ENCODE results near the gene RALGAPA2.

The RALGAPA2 gene

DNA sequence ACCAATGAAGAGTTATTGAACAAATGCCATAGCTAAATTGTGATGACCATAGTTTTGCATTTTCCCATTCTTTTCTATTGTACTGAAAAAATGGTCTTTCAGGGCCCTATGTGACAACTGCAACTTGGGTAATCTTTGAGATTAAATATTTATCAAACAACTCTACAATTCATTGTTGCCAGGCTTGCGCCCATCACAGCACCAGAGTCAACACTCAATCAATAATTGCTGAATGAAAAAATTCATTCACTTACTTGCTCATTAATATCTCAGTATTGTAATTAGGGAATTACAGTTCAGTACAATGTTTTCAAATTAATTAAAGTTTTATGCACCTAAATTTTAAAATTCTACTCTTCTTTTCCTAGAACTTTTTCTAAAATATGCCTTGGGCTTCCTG lies 7.7 kb upstream of the RALGAPA2 start:
- DNase-seq: no peak

DNA sequence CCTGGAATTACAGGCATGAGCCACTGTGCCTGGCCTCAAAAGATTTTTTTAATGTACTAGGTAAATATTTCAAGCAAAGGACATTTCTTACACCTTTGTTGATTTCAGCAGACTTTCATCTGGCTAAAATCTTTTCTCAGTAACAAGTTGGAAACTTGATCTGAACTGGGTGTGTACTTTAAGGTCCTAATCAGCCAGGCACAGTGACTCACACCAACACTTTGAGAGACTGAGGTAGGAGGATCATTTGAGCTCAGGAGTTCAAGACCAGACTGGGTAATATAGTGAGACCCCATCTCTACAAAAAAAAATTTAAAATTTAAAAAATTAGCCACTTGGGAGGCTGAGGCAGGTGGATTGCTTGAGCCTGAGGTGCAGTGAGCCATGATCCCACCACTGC lies 7.0 kb upstream of the RALGAPA2 start:
- no peak for DNase-seq

DNA sequence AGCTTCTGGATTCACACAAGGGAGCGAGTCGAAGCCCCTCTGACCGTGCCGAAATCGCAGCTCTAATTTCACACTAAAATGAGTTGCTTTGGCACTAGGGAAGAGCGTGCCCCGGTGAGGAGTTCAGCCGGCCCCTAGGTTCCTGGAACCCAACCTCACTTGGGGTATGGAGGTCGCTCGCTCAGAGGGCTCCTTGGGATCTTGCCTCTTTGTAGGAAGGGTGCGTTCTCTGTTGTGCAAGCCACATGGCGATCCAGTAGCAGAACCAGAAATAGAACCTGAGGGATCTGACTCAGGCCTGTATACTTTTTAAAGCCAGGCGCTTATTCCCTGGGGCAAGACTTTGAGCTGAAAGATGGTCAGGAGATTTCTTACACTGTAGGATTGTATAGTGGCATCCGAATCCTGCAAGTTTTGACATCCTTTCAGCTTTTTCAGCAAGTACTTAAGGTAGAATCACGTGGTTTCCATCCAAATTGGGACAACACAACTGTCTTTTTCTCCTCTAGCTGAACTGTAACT lies 861 bp upstream of the RALGAPA2 start:
- DNase-seq: no peak

DNA sequence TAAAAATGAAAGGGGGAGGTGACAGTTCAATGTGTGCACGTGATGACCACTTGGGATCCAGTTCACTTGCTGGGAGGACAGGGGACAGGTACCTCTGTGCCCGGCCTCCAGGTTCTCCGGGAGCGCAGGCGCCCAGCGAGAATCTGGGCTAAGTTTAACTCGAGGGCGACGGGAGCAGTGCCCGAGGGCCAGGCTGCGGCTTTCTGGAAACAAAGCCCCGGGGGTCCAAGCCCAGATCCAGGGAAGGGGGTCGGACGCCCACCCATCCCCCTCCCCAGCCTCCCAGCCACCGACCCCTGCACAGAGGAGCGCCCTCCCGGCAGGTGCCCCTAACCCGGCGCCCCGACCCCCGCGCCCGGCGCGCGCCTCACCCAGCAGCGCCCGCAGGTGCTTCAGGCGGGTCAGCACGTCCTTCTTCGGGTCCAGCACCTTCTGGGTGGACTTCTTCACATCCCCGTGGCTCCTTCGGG lies 405 bp downstream of the RALGAPA2 start:
- peak; percentile 13 to 16 for DNase-seq

DNA sequence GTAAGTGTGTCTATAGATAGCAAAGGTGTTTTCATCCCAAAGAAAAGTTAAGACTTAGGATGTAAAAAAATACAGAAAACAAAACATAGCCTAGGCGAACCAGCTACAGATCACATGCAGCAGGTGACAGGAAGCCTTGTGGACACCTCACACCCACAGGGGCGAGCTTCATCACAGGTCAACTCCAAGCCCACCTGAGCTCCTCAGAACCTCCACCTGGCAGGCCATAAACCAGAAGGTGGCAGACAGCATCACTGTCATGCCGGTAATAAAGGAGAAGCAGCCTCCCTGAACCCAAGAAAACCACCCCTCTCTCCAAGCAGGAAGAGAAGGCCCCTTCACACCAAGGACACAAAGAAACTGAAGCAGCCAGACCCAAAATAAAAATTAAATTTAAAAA lies 1.0 kb downstream of the RALGAPA2 start:
- peak; percentile 9 to 12 for DNase-seq

DNA sequence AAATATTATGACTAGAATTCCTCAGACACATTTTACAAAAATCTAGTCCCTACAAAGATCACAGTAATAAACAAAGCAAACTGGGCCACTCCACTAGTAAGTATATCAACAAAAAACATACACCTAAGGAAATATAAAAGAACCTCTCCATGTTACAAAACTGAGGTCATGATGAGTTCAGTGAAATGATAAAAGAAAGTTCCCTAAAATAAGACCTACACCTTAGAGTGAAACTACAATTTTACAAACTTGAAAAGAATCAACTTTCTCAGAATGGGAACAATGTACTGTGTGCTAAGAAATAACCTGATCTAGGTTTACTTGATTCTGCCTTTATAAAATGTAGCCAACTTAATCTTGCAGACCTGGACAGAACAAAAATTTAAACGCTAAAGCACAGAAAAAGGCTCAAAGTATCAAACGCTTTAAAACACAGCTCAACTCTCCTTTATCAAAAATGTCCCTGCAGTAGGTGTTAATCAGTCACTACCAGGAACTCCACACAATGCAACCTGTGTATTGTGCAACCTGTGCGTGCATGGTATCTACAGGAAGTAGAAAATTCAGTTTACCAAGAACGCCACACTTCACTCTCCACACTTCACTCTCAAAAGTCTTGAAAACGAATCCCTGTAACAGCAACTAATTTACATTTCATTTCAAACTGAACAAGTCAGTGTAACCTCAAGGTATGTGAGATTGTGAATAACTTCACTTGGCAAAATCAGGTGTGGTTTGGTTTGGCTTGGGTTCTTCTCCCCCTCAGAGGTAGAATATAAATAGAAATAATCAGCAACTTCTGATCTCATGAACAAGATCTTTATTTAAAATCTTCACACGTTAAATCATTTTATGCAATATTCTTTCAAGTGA lies 1.8 kb downstream of the RALGAPA2 start:
- peak in 1 of 2 experiments; percentile 12 for DNase-seq

DNA sequence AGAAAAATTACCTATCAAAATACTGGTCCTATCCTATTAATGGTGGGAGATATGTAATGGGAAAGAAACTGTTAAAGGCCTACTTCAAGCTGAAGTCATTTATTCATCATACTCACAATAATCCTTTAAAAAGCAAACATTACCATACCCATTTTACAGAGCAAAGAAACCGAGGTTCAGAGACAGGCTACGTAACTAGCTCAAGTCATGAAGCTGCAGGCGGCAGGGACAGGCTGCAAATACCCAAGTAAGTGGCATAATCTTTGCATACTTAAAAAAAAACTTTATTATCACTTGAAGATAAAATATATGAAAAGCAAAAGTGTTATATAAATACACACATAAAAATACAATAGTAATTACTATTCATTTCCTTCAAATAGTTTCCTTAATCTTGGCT lies 2.6 kb downstream of the RALGAPA2 start:
- no peak for DNase-seq

DNA sequence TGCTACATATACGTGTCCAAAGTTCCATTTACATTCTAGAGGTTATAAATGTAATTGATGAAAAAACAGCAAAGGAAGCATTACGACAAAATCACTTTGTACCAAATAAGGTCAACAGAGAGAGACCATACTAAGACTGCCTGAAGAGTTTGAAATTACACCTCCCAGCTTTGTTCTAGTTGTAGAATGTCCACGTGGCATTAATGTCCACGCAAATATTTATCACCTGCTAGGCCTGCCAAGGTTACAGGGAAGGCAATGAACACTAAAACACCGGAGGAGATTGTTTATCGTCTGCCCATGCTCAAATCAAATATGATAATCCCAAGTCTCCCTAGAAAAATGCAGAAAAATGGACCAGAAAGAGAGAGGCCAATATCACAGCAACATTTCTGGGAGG lies 6.2 kb downstream of the RALGAPA2 start:
- DNase-seq: no peak

DNA sequence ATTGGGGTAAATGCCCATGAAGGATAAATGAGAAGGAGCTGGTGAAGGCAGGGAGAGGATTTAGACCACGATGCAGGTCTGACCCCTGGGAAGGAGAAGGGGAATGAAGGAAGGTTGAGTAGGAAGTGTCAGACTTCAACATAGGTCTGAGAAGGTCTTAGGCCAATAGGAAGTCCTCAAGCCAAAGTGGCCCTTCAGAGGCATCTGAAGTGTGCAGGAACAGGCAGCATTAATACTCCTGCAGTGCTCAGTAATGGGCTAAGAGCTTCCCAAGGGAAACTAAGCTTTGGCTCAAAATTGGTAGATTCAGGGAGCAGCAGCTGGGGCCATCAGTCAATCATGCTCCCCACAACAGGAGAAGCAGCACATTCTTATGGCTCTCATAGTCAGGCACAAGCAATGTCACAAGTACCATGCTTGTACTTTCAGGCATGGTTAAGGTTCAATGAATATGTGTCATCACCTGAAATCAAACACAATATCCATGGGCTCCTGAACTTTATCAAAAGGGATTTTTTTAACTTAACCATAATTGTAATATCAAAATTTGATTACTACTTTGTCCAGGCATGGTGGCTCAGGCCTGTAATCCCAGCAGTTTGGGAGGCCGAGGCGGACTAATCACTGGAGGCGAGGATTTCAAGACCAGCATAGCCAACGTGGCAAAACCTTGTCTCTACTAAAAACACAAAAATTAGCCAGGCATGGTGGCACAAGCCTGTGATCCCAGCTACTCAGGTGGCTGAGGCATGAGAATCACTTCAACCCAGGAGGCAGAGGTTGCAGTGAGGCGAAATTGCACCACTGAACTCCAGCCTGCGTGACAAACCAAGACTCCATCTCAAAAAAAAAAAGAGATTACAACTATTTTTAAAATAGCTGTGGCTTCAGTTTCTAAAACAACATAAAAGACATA lies 9.9 kb downstream of the RALGAPA2 start:
- no peak for DNase-seq

DNA sequence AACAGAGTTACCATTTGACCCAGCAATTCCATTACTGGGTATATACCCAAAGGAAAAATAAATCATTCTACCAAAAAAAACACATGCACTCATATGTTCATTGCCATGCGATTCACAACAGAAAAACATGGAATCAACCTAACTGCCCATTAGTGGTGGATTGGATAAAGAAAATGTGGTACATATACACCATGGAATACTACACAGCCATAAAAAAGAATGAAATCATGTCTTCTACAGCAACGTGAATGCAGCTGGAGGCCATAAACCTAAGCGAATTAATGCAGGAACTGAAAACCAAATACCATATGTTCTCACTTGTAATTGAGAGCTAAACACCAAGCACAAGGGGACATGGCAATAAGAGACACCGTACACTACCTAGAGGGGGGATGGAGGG lies 12.5 kb downstream of the RALGAPA2 start:
- DNase-seq: no peak

DNA sequence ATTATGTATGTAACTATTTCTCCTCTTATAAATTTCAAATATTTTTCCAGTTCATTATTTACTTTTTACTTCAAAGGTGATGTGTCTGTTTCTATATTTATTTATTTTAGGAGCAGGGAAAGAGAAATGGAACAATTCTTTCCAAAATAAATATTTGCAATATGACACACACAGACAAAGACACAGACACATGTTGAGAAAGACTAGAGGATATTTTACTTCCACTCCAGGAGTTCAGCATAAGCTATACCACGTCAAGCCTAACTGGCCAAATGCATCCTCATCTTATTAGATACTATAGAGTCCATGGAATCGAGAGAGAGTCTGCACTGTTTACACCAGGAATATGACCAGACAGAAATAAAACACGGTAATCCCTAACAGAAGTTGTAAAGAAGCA lies 13.3 kb downstream of the RALGAPA2 start:
- no peak for DNase-seq

DNA sequence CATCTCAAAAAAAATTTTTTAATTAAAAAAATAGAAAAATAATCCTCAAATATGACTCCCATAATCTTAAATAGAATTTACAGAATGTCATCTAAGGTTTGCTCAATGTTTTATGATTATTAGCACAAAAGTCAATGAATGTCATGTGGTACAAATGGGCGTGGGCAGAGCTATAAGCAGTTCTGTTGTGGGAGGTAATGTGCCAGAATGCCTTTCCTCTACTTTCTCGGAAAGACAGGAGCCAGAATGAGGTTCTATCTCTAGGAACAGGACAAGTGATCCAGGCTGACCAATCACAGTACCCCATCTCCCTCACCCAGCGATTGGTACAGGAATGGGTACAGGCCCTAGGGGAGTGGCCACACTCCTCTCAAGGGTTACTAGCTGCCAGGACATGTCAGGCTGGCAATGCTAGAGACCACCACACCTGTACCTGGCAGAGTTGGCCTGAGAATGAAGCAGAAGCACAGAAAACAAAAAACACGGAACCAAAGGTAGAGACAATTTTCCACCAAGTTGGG lies 15.1 kb downstream of the RALGAPA2 start:
- no peak for DNase-seq

DNA sequence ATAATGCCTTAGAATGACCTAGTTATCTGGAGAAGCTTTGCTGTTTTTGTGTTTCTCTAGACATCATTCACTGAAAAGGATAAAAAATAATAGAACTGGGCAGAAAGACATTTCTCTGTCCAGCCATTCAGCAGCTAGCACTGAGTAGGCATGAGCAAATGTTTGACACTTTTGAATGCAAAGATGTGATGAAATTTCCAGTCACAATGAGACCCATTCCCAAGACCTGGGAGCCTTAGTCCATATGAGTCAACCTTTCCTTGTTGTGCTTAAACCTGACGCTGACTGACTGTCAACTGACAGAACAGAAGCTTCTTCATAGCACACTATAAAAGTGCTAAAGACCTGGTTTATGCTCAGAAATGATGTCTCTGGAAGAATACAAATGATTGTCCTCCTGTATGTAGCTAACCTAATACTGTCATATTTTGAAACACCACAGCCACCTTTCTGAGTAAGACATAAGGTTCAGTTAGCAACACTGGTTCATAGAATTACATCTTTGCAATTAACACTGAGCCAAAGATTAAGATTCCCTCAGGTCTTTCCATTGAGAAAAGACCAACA lies 17.1 kb downstream of the RALGAPA2 start:
- DNase-seq: no peak

DNA sequence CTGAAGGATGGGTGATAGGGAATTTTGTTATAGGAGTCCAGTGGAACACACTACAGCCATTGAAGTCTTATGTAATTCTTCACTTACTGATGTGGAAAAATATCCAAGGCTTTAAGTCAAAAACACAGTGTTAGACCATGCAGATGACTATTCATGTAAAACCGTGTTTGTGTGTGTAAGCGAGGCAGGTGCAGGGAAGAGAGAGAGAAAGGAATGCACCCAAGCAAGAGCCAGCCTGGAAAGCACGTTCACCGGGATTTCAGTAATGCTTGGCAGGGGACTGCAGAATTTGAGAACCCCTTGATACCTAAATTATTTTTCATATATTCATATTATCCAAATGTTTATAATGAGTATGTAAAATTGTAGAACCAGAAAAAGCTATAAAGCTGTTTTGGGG lies 17.9 kb downstream of the RALGAPA2 start:
- DNase-seq: no peak

DNA sequence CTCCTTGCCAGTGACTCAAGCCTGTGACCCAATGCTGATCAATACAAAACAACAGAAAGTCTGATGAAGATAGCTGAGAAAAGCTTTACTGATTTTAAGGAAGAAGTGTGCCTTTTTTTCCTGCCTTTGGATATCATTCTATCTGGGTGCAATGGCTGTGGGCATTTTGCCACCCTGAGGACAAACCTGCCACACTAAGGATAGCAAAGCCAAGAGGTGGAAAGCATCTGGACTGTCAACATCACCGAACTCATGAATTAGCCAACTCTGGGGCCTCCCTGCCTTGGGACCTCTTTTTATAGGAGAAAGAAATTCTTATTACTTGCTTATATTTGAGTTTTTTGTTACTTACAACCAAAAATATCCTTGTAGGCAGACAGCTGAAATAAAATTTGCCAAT lies 19.9 kb downstream of the RALGAPA2 start:
- no peak for DNase-seq

DNA sequence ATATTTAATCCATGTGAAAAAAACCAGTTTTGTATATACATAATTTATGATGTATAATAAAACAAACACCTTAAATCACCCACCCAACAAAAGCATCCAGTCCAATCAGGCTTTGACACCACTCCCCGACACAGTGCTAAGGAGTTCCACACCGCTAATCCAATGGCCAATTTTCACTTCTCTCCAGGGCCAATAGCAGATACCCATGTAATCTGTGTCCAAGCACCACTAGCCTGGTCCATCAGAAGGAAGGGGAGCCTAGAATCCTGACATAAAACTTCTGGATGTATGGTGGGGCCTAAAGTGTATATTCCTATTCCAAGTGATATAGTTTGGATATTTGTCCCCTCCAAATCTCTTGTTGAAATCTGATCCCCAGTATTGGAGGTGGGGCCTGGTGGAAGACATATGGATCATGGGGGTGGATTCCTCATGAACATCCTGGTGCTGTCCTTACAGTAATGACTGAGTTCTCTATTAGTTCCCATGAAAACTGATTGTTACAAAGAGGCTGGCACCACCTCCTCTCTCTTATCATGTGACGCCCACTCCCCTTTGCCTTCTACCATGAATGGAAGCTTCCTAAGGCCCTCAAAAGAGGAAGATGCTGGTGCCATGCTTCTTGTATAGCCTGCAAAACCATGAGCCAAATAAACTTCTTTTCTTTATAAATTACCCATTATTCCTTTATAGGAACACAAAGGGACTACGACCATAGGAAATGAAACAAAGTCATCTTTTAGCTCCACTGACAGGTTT lies 20.8 kb downstream of the RALGAPA2 start:
- DNase-seq: no peak

DNA sequence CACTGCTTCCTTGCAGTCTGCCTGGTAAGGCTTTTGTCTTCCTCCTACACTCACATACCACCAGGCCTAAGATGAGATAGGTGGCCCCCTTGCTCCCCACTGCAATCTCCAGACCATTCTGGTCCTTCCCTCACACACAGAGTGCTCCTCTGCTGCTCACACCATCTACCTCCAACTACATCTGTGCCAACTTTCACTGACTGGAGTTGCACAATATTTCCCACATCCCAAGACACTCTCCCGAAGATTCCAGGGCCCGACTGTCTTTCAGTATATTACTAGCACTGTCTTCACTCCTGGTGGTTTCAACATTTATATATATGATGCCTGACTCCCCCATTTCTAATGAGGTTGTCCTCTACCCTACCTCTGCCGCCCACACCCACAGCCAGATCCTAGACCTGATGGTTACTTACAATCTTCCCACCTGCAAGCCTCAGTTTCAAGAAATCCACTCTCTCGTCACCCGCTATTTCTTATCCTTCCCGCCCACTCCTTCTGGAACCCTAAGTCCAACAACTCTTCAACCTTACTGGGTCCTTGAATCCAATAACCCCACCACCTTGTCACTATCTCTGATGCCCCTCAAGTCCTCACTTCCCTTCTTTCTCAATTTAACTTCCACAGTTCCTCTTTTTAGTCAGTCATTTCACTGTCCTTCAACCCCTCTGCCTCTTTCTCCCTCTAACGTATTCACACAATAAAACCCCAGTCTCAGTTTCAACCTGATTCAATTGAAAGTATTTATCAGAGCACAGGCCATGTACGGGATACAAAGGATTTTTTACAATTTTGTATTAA lies 21.6 kb downstream of the RALGAPA2 start:
- no peak for DNase-seq

DNA sequence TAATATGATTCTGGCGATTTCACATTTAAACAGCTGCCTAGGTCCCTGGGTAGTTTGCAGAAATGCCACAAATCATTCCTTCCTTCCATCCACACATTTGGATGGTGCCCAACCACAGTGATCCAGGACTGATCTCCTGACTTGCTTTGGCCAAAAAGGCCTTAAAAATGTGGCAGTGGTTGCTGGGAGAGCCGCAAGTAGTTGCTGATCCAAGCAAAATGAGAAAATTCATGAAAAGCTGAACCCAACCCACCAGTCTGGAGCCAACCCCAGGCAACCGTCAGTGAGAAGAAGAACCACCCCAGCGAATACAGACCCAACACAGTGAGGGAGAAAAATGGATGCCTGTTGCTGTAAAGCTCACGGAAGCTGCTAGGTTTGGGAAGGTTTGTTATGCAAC lies 25.1 kb downstream of the RALGAPA2 start:
- no peak for DNase-seq

DNA sequence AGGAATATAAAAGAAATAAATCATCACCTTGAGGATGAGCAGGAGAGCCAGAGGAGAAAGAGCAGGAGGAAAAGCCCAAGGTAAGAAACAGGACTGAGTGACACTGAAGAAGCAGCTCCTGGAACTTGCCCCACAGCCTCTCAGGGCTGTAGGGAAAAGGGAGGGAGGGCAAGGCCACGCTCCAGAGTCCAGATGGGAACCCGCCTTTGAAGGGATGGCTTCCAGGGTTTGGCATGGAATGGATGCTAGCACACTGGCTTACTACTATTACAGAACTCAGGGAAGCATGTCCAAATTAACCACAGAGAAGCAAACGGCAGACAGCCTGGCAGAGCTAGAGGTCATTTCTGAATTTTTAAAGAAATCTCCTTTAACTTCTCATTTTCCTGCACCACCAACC lies 26.8 kb downstream of the RALGAPA2 start:
- no peak for DNase-seq

DNA sequence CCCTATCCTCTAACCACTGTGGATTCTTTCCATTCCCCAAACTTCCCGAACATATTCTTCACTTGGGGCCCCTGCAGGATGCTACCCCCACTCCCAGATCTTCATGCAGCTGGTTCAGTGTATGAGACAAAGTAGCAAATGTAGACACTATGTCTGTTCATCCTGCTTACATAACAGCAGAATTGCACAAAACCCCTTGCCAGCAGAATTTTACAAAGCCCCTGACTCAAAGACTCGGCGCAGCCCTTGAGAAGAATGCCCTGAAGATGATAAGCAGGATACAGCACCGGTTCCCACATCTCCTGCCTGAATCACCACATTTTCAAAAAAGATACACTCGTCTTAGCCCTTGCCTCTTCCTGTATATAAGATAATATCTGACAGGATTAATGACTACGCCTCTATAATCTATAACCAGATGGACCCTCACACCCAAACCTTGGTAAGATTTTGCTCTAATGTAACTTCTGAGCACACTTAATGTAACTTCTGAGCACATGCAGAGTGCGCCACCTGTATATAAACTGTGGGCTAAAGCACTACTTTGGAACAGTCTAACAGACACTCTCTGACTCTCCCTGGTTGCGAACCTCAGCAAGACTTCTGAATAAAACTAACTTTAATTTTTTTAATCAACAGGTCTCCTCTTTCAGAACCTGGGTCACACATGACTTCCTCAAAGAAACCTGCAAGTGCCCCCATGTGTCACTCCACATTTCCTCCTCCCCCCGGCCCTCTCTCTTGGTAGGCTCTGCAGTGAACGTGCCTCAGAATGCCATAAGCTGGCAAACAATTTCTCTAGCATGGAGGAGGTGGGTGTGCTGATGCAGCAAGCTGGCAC lies 28.7 kb downstream of the RALGAPA2 start:
- DNase-seq: no peak
